Kidney (tissue), 14 donors: Measurements from ENCODE around the gene BFSP2. TPM values are rescaled to one million over a fixed set of nuclear protein-coding genes. Genes with fewer than 3 reads are reported as not detected.
"Not testable (repeated sequence)": the region's sequence is repeated elsewhere in the genome, so short reads cannot be mapped to it uniquely, and the experiment has no call there.

ENCODE experiments used
- DNase-seq, 5 donors: peaks; one replicate each; pipeline ENCODE4 v3.0.0-alpha.2; 2013 to 2020
- FAIRE-seq: peaks from 2 replicates; lab custom pipeline; 2012; peaks lifted over from hg19 to GRCh38; lab: Jason Lieb, UNC
- H3K27ac ChIP-seq, 2 donors: one replicate each; pipeline ENCODE4 v1.7.0; 2013; ENCODE audit warnings: low read depth in 2 of 2, low read length in 2 of 2, inconsistent platforms in 1 of 2
- H3K27me3 ChIP-seq: one replicate; pipeline ENCODE4 v1.7.1; 2013; ENCODE audit warnings: low read length, inconsistent platforms; ENCODE audit not compliant: control insufficient read depth, insufficient read depth
- H3K36me3 ChIP-seq, 3 donors: one replicate each; pipeline versions ENCODE4 v1.7.0 to v1.7.1; 2013; ENCODE audit warnings: low read length in 3 of 3, control low read depth in 1 of 3, inconsistent platforms in 1 of 3; ENCODE audit not compliant: insufficient read depth in 3 of 3, control insufficient read depth in 2 of 3
- H3K4me1 ChIP-seq, 3 donors: one replicate each; pipeline versions ENCODE4 v1.7.0 to v1.7.1; 2013; ENCODE audit warnings: low read length in 3 of 3, inconsistent platforms in 1 of 3, low read depth in 1 of 3; ENCODE audit not compliant: control insufficient read depth in 2 of 3, insufficient read depth in 2 of 3
- H3K4me3 ChIP-seq, 3 donors: one replicate each; pipeline versions ENCODE4 v1.7.0 to v1.8.1; 2013; ENCODE audit warnings: low read length in 3 of 3, control low read depth in 1 of 3, inconsistent platforms in 1 of 3
- H3K9ac ChIP-seq, 3 donors: one replicate each; pipeline versions ENCODE4 v1.7.0 to v1.7.1; 2013; ENCODE audit warnings: low read length in 3 of 3, control low read depth in 1 of 3, inconsistent platforms in 1 of 3
- H3K9me3 ChIP-seq, 3 donors: one replicate each; pipeline versions ENCODE4 v1.7.0 to v1.7.1; 2013; ENCODE audit warnings: low read length in 3 of 3, control low read depth in 1 of 3, inconsistent platforms in 1 of 3; ENCODE audit not compliant: control insufficient read depth in 2 of 3, insufficient read depth in 1 of 3
- CTCF ChIP-seq: IDR thresholded peaks from 3 replicates; pipeline ENCODE4 v1.5.1; 2012; ENCODE audit warnings: mild to moderate bottlenecking, moderate library complexity, borderline replicate concordance; ENCODE audit not compliant: insufficient read depth; ENCODE audit errors: extremely low read depth
- intact Hi-C: fragments of 100-400 bp; cut with DNase I; formaldehyde crosslinking; loops from one replicate; pipeline ENCODE4 v1.11.1; 2022
- polyA plus RNA-seq: library from polyadenylated mRNA; stranded (reverse); fragments of 350-450 nt; fragmentation: Illumina TruSeq; extraction: RNeasy Lipid Tissue Mini Kit (QIAGEN cat#74804); gene quantifications from one replicate; pipeline ENCODE4 v1.2.3, GENCODE V29; 2014; ENCODE audit warnings: low read depth, low replicate concordance; ENCODE audit not compliant: insufficient read depth
- total RNA-seq: library from RNA; stranded (reverse); fragmentation: NEBNext Ultra II Directional; extraction: Animal tissue kit (Norgen Biotek cat#: 25700); gene quantifications from one replicate; pipeline ENCODE4 v1.2.1, GENCODE V29; 2021
- donor health status: control.
- donor health status: control.
- donor health status: control.
- donor health status: control.
- donor health status: control.
- donor health status: DM: yes; HTN: yes; CAD: no.
- donor health status: Normal renal cell carcinoma (clear cell type).

BFSP2 gene
- total and polyA plus RNA-seq, 2 donors from 2014 or later: 0.41 to 0.86 TPM

- Histone ChIP-seq H3K27me3 (no peaks in the 10 kb centered on the region), H3K9me3 (no peaks in the 10 kb centered on the region), H3K36me3 (no peaks in the 10 kb centered on the region), H3K27ac (no peak overlapping the region), H3K9ac (no peak overlapping the region), H3K4me3 (no peak overlapping the region), H3K4me1 (no peaks in the 10 kb centered on the region)
- FAIRE-seq: no peak
- intact Hi-C loops: no loop called here
- TF ChIP-seq CTCF: no peak
- DNase-seq: no peak
Measured at GRCh38 chr3:133521946-133522345, 122.1 kb downstream of the BFSP2 start.

- H3K4me1 ChIP-seq, intact Hi-C loops, FAIRE-seq, H3K9me3 ChIP-seq, H3K4me3 ChIP-seq, H3K9ac ChIP-seq, H3K36me3 ChIP-seq, DNase-seq, H3K27ac ChIP-seq, H3K27me3 ChIP-seq: not testable (repeated sequence)
Measured at GRCh38 chr3:133523758-133524157, 123.9 kb downstream of the BFSP2 start.

Other genes with a start within 250 kb of the BFSP2 start
- gene CDV3, start 173.6 kb downstream of the BFSP2 start, total RNA-seq: 154 TPM
- 53.2 TPM for gene CDV3, start 173.6 kb downstream of the BFSP2 start, polyA plus RNA-seq